Spinal cord (tissue), 10 donors: ENCODE measurements around the gene NMNAT2. TPM values are rescaled to one million over a fixed set of nuclear protein-coding genes. Genes with fewer than 3 reads are reported as not detected.
A peak's percentile ranks its signal among the peaks of the same experiment; 100 is the strongest.

Source experiments
- DNase-seq, 6 donors: peaks; one replicate each; pipeline versions ENCODE4 v3.0.0 to v3.0.0-alpha.2; 2013 to 2015; ENCODE audit warnings: low spot score in 6 of 6, low read depth in 4 of 6
- H3K27ac ChIP-seq: one replicate; pipeline ENCODE4 v1.5.1; 2013; ENCODE audit warnings: low read depth, low read length, control low read depth
- H3K27me3 ChIP-seq: one replicate; pipeline ENCODE4 v1.6.1; 2013; ENCODE audit warnings: low read length; ENCODE audit not compliant: control insufficient read depth, insufficient read depth
- H3K36me3 ChIP-seq: one replicate; pipeline ENCODE4 v1.6.1; 2013; ENCODE audit warnings: low read length; ENCODE audit not compliant: control insufficient read depth, insufficient read depth
- H3K4me1 ChIP-seq: one replicate; pipeline ENCODE4 v1.6.1; 2013; ENCODE audit warnings: low read length; ENCODE audit not compliant: control insufficient read depth, insufficient read depth
- H3K4me3 ChIP-seq: one replicate; pipeline ENCODE4 v1.5.1; 2013; ENCODE audit warnings: low read depth, low read length, control low read depth
- H3K9me3 ChIP-seq: one replicate; pipeline ENCODE4 v1.6.1; 2013; ENCODE audit warnings: low read length; ENCODE audit not compliant: control insufficient read depth, insufficient read depth
- WGBS: methylation state at CpG from one replicate; pipeline ENCODE4 v1.1.5; 2013; ENCODE audit warnings: missing lambda C conversion rate; ENCODE audit not compliant: insufficient coverage; 5-methylcytosine and 5-hydroxymethylcytosine counted together
- polyA plus RNA-seq, 2 donors: library from polyadenylated mRNA; unstranded; fragments of 120-200 nt; gene quantifications; one replicate each; pipeline ENCODE4 v1.2.1, GENCODE V29; 2013; ENCODE audit not compliant: insufficient read length in 2 of 2
- total RNA-seq, 2 donors: library from RNA; depleted of rRNA in 1 of 2; stranded (reverse); fragments of 120-200 nt in 1 of 2; fragments of >200 nt in 1 of 2; gene quantifications; one replicate each; pipeline versions ENCODE4 v1.2.3 to v1.2.4, GENCODE V29; 2013 to 2014
- donor health status: healthy.

The NMNAT2 gene
- total and polyA plus RNA-seq, 4 donors, result 20.8 to 65.9 (median 45.4) TPM

- H3K36me3 ChIP-seq, result no peaks in the 10 kb centered on the region
- no peak for DNase-seq
- H3K4me1 ChIP-seq, result peaks cover 3% of the 10 kb centered on the region
- H3K4me3 ChIP-seq, result no peak overlapping the region
- H3K27me3 ChIP-seq, result no peaks in the 10 kb centered on the region
- no peaks in the 10 kb centered on the region for H3K9me3 ChIP-seq
- H3K27ac ChIP-seq, result no peak overlapping the region
These were observed 117.8 kb downstream of the NMNAT2 start for GRCh38 chr1:183300395-183300794.

DNA sequence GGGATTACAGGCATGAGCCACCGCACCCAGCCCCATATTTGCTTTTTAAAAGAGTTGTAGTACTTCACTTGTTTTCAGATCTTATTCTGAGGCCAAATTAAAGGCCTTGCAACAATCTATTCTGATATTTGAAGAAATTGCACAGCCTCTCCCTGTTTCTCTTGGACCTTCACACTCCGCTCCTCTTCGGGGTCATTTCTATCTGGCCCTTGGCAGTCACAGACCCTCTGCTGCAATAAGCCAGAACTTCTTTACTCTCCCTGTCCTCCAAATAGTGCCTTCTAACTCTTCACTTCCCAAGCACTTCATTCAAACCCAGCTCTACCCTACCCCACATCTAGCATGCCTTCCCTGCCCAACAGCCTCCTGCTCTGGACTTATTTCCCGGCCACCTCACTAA lies 121.4 kb downstream of the NMNAT2 start:
- H3K36me3 ChIP-seq, result no peaks in the 10 kb centered on the region
- H3K9me3 ChIP-seq, result no peaks in the 10 kb centered on the region
- DNase-seq, result no peak
- 87% methylated on average over 3 of the region's 4 CpGs for WGBS
- peaks cover 8% of the 10 kb centered on the region for H3K4me1 ChIP-seq
- no peak overlapping the region for H3K27ac ChIP-seq
- H3K4me3 ChIP-seq, result no peak overlapping the region
- H3K27me3 ChIP-seq, result no peaks in the 10 kb centered on the region

DNA sequence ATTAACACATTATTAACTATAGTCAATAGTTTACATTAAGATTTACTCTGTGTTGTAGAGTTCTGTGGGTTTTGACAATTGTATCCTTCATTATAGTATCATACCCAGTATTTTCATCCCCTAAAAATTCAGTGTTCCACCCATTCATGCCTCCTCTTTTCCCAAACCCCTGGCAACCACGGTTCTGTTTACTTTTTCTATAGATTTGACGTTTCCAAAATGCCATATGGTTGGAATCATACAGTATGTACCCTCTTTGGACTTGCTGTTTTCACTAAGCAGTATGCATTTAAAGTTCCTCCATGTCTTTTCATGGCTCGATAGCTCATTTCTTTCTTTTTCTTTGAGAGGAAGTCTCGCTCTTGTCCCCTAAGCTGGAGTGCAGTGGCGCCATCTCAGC lies 122.7 kb downstream of the NMNAT2 start:
- H3K4me1 ChIP-seq, result peaks cover 8% of the 10 kb centered on the region
- no peak overlapping the region for H3K27ac ChIP-seq
- H3K36me3 ChIP-seq, result peaks cover 3% of the 10 kb centered on the region
- H3K9me3 ChIP-seq, result no peaks in the 10 kb centered on the region
- no peak overlapping the region for H3K4me3 ChIP-seq
- 100% methylated on average over 4 of the region's 5 CpGs for WGBS
- H3K27me3 ChIP-seq, result no peaks in the 10 kb centered on the region
- no peak for DNase-seq

DNA sequence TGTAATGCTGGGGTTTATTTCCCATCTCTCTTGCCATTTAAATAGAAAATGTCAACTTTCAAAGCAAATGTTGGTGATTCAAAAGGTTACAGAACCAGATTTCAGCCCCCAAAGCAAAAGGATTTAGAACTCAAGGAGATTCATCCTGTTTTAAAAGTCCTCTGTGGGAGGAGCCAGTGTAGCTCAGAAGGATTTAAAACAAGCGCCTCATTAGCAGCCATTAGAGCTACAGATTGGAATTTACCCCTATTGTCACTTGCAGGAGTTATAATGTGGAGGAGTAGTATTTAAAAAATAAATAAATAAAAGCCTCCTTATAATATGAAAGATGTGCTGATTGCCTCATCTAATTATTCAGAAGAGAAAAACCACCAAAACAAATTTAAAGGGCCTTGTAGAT lies 124.3 kb downstream of the NMNAT2 start:
- Histone ChIP-seq H3K27ac (no peak overlapping the region), H3K9me3 (no peaks in the 10 kb centered on the region), H3K27me3 (no peaks in the 10 kb centered on the region), H3K36me3 (peaks cover 14% of the 10 kb centered on the region), H3K4me3 (no peak overlapping the region), H3K4me1 (peaks cover 17% of the 10 kb centered on the region)
- no peak for DNase-seq
- no CpG with 5 or more reads among the region's 1 CpG for WGBS

- no peak overlapping the region for H3K4me3 ChIP-seq
- H3K36me3 ChIP-seq, result peaks cover 14% of the 10 kb centered on the region
- no peak for DNase-seq
- H3K27ac ChIP-seq, result no peak overlapping the region
- H3K4me1 ChIP-seq, result peaks cover 18% of the 10 kb centered on the region
- no peaks in the 10 kb centered on the region for H3K27me3 ChIP-seq
- no peaks in the 10 kb centered on the region for H3K9me3 ChIP-seq
- WGBS, result 98% methylated on average over 6 of the region's 9 CpGs
These were observed 124.9 kb downstream of the NMNAT2 start for GRCh38 chr1:183293241-183293640.

DNA sequence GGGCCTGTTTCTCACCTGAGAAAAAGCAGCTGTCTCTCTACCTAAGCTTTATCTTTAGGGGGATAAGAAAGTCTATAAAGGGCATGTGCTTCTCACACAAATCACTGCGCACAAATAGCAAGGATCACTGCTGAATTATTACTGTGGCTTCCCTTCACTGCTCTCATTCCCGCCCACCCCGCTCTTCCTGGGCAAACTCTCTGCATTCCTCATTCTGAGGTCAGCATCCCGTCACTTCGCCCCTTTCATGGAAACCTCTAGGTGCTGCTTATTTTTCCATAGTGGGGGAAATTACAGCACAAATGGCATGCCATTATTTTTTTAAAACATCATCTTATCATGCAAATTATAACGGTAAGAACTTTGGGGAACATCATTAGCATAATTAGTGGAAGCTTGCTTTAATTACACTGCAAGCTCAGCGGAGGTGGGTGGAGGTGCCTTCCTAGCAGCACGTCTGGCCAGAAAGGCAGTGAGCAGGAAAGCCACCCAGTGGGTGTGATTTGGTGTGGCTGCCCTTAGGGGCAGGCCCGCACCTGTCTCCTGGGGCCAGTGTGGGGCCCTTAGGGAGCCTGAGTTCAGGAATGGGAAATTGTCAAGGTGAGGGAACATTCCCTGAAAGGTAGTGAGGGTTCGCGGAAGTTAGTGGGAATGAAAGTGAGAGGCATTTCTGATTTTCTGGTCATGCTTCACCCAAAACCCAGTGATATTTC lies 126.2 kb downstream of the NMNAT2 start:
- 60% methylated on average over 6 of the region's 11 CpGs for WGBS
- Histone ChIP-seq H3K36me3 (peaks cover 14% of the 10 kb centered on the region), H3K4me1 (peaks cover 21% of the 10 kb centered on the region), H3K4me3 (no peak overlapping the region), H3K27me3 (no peaks in the 10 kb centered on the region), H3K9me3 (no peaks in the 10 kb centered on the region), H3K27ac (no peak overlapping the region)
- DNase-seq, result peak in 2 of 6 donors; percentile 32 to 75

DNA sequence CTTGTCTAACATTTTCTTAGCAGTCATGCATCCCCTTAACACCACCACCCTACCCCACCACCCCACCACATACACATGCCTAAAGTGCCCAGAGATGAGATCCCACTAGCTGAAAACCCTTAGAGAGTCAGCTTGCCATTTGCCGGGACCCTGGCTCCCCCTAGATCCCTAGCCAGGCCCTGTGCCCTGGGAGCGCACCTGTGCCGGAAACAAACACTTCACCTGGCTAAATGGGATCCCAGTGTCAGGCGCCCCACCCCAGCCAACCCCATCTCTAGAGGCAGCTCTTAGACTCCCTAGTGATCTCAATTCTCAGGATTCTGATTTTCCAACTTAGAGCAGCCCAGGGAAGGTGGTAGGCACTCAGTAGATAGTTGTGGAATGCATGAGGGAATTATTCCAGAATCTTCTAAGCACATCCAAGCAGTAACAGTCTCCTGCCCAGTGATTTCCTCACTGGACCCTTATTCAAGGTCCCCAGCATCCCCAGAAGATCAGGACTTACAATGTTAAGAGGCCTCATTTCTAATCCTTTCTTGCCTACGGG lies 126.9 kb downstream of the NMNAT2 start:
- Histone ChIP-seq H3K4me1 (peaks cover 26% of the 10 kb centered on the region), H3K9me3 (no peaks in the 10 kb centered on the region), H3K27ac (no peak overlapping the region), H3K4me3 (no peak overlapping the region), H3K27me3 (no peaks in the 10 kb centered on the region), H3K36me3 (peaks cover 14% of the 10 kb centered on the region)
- WGBS, result 95% methylated on average over 3 of the region's 5 CpGs
- no peak for DNase-seq

- H3K27ac ChIP-seq, result no peak overlapping the region
- DNase-seq, result no peak
- H3K27me3 ChIP-seq, result no peaks in the 10 kb centered on the region
- peaks cover 14% of the 10 kb centered on the region for H3K36me3 ChIP-seq
- no peaks in the 10 kb centered on the region for H3K9me3 ChIP-seq
- H3K4me3 ChIP-seq, result no peak overlapping the region
- peaks cover 26% of the 10 kb centered on the region for H3K4me1 ChIP-seq
- WGBS, result 92% methylated on average over 6 of the region's 6 CpGs
These were observed 127.6 kb downstream of the NMNAT2 start for GRCh38 chr1:183290628-183291027.

GRCh38 chr1:183289051-183289496 lies 129.1 kb downstream of the NMNAT2 start:
- Histone ChIP-seq H3K27me3 (no peaks in the 10 kb centered on the region), H3K9me3 (no peaks in the 10 kb centered on the region), H3K4me1 (peaks cover 26% of the 10 kb centered on the region), H3K27ac (no peak overlapping the region), H3K36me3 (peaks cover 20% of the 10 kb centered on the region), H3K4me3 (no peak overlapping the region)
- peak in 1 of 6 donors; percentile 59 for DNase-seq
- 41% methylated on average over 6 of the region's 9 CpGs for WGBS

- Histone ChIP-seq H3K27ac (no peak overlapping the region), H3K4me3 (no peak overlapping the region), H3K4me1 (peaks cover 26% of the 10 kb centered on the region), H3K36me3 (peaks cover 23% of the 10 kb centered on the region), H3K27me3 (no peaks in the 10 kb centered on the region), H3K9me3 (no peaks in the 10 kb centered on the region)
- DNase-seq, result no peak
- WGBS, result 100% methylated on average over 1 of the region's 2 CpGs
These were observed 129.6 kb downstream of the NMNAT2 start for GRCh38 chr1:183288583-183288982.
